Measurements from ENCODE around the gene IDUA.
"Not testable (repeated sequence)": the region's sequence is repeated elsewhere in the genome, so short reads cannot be mapped to it uniquely, and the experiment has no call there.

The IDUA gene

GRCh38 chr4:968221-968620 is 18.6 kb upstream of the IDUA start:
- no peak for DNase-seq

GRCh38 chr4:968621-969394 is 18.0 kb upstream of the IDUA start:
- DNase-seq = no peak

- DNase-seq = peak; percentile 72
Observed at GRCh38 chr4:970046-970745, 16.6 kb upstream of the IDUA start.

- no peak for DNase-seq
Observed at GRCh38 chr4:970854-971520, 15.9 kb upstream of the IDUA start.

GRCh38 chr4:971666-972500 is 15.0 kb upstream of the IDUA start:
- no peak for DNase-seq

GRCh38 chr4:972651-973424 is 14.0 kb upstream of the IDUA start:
- DNase-seq = peak; percentile 46

- DNase-seq = peak; percentile 85
Observed at GRCh38 chr4:973431-974397, 13.1 kb upstream of the IDUA start, which contains the start of gene DGKQ. TSS of gene DGKQ (minus strand) at chr4:973569. CDS start at chr4:973482, 87 bp downstream.

GRCh38 chr4:974668-975067 is 12.2 kb upstream of the IDUA start:
- no peak for DNase-seq

GRCh38 chr4:976016-976415 is 10.8 kb upstream of the IDUA start:
- DNase-seq = not testable (repeated sequence)

- no peak for DNase-seq
Observed at GRCh38 chr4:978957-979701, 7.7 kb upstream of the IDUA start.

GRCh38 chr4:982291-982690 is 4.6 kb upstream of the IDUA start:
- no peak for DNase-seq

GRCh38 chr4:982814-983213 is 4.0 kb upstream of the IDUA start:
- DNase-seq = no peak

GRCh38 chr4:984336-985054 is 2.3 kb upstream of the IDUA start:
- DNase-seq = no peak

GRCh38 chr4:985123-985830 is 1.6 kb upstream of the IDUA start:
- peak; percentile 58 for DNase-seq

- DNase-seq = no peak
Observed at GRCh38 chr4:986428-986878, 391 bp upstream of the IDUA start.

- DNase-seq = no peak
Observed at GRCh38 chr4:987624-988513, 1.0 kb downstream of the IDUA start.

All from CD4-positive, alpha-beta T cell treated with Interleukin-4 for 4 hours (primary cell).